HepG2 (cell line): ENCODE data around the gene SEC14L5. TPM values are rescaled to one million over a fixed set of nuclear protein-coding genes. Genes with fewer than 3 reads are reported as not detected.

Experiments used
- ATF7 ChIP-seq, 2 experiments: fragments of 450-650 bp in 1 of 2; sonication (generic) in 1 of 2; formaldehyde crosslinking in 1 of 2; IDR thresholded peaks; 2 replicates each; pipeline versions ENCODE4 v1.4.0 to v1.6.1; 2016 to 2020; ENCODE audit warnings: antibody characterized with exemption in 1 of 2, mild to moderate bottlenecking in 1 of 2, missing genetic modification reagents in 1 of 2
- E2F5 ChIP-seq: sonication (generic); formaldehyde crosslinking; conservative IDR thresholded peaks from 2 replicates; pipeline ENCODE4 v1.4.0; 2020; ENCODE audit warnings: missing genetic modification reagents
- FOSL2 ChIP-seq: sonication (generic); formaldehyde crosslinking; IDR thresholded peaks from 2 replicates; pipeline ENCODE4 v1.4.0; 2020; ENCODE audit warnings: missing genetic modification reagents
- FOXM1 ChIP-seq: sonication (generic); formaldehyde crosslinking; IDR thresholded peaks from 2 replicates; pipeline ENCODE4 v1.5.0; 2020; ENCODE audit warnings: missing genetic modification reagents
- GLI4 ChIP-seq: sonication (generic); formaldehyde crosslinking; IDR thresholded peaks from 2 replicates; pipeline ENCODE4 v1.5.1; 2020; ENCODE audit warnings: missing genetic modification reagents, mild to moderate bottlenecking, moderate library complexity, borderline replicate concordance
- GPBP1L1 ChIP-seq: sonication (generic); formaldehyde crosslinking; IDR thresholded peaks from 2 replicates; pipeline ENCODE4 v1.5.0; 2020; ENCODE audit warnings: mild to moderate bottlenecking, missing genetic modification reagents
- MAFG ChIP-seq: sonication (generic); formaldehyde crosslinking; IDR thresholded peaks from 2 replicates; pipeline ENCODE4 v1.5.1; 2020; ENCODE audit warnings: mild to moderate bottlenecking, missing genetic modification reagents
- PRPF4 ChIP-seq: fragments of 200-400 bp; formaldehyde crosslinking; IDR thresholded peaks from 2 replicates; pipeline ENCODE4 v1.6.1; 2016; ENCODE audit warnings: low read length, low read depth; ENCODE audit not compliant: poor library complexity, severe bottlenecking
- SP5 ChIP-seq: IDR thresholded peaks from 2 replicates; pipeline ENCODE4 v1.6.1; 2016; ENCODE audit warnings: low read depth, borderline replicate concordance
- UBTF ChIP-seq: sonication (generic); formaldehyde crosslinking; IDR thresholded peaks from 2 replicates; pipeline ENCODE4 v1.4.0; 2020; ENCODE audit warnings: mild to moderate bottlenecking, missing genetic modification reagents
- ZBTB1 ChIP-seq: sonication (generic); formaldehyde crosslinking; IDR thresholded peaks from 2 replicates; pipeline ENCODE4 v1.4.0; 2020; ENCODE audit warnings: missing genetic modification reagents, borderline replicate concordance
- ZBTB46 ChIP-seq: sonication (generic); formaldehyde crosslinking; IDR thresholded peaks from 2 replicates; pipeline ENCODE4 v1.4.0; 2020; ENCODE audit warnings: mild to moderate bottlenecking, missing genetic modification reagents, borderline replicate concordance
- ZFP82 ChIP-seq: sonication (generic); formaldehyde crosslinking; IDR thresholded peaks from 2 replicates; pipeline ENCODE4 v1.5.1; 2020; ENCODE audit warnings: mild to moderate bottlenecking, missing genetic modification reagents, borderline replicate concordance
- ZMYM4 ChIP-seq: sonication (generic); formaldehyde crosslinking; IDR thresholded peaks from 2 replicates; pipeline ENCODE4 v1.8.1; 2023; ENCODE audit warnings: mild to moderate bottlenecking, missing genetic modification reagents
- ZNF205 ChIP-seq: IDR thresholded peaks from 2 replicates; pipeline ENCODE4 v1.6.1; 2018; ENCODE audit warnings: missing biosample characterization, missing genetic modification reagents
- ZNF280D ChIP-seq: sonication (generic); formaldehyde crosslinking; IDR thresholded peaks from 2 replicates; pipeline ENCODE4 v1.5.1; 2020; ENCODE audit warnings: mild to moderate bottlenecking, missing genetic modification reagents
- ZNF441 ChIP-seq: sonication (generic); formaldehyde crosslinking; IDR thresholded peaks from 2 replicates; pipeline ENCODE4 v1.7.0; 2021; ENCODE audit warnings: missing genetic modification reagents, borderline replicate concordance
- ZNF552 ChIP-seq: sonication (generic); formaldehyde crosslinking; IDR thresholded peaks from 2 replicates; pipeline ENCODE4 v1.9.0; 2022; ENCODE audit warnings: missing genetic modification reagents, mild to moderate bottlenecking, borderline replicate concordance
- polyA plus RNA-seq, 8 experiments: library from polyadenylated mRNA; depleted of rRNA in 3 of 8; stranded (reverse) in 7 of 8; unstranded in 1 of 8; fragments of >200 nt; fragmentation: Illumina TruSeq in 4 of 8; extraction: Trizol in 4 of 8; gene quantifications; 2 replicates each; pipeline versions ENCODE4 v1.2.1 to v1.2.3, GENCODE V29; 2011 to 2016; ENCODE audit warnings: low read depth in 4 of 8, missing spikeins in 1 of 8, mixed read lengths in 1 of 8; ENCODE audit not compliant: insufficient read depth in 1 of 8
- total RNA-seq, 5 experiments: library from RNA; depleted of rRNA; stranded (reverse); fragments of >200 nt; fragmentation: Illumina TruSeq; extraction: Trizol; gene quantifications; 2 replicates each; pipeline ENCODE4 v1.2.3, GENCODE V29; 2016; ENCODE audit warnings: low read depth in 1 of 5

SEC14L5 gene
- total and polyA plus RNA-seq, 2 of the 13 experiments (the other 11 are each of a cell fraction or from before 2014, with no cell fraction given): 0.40 to 0.42 TPM

- TF ChIP-seq ZBTB46 (CRISPR knock-in tag) (no peak), ZMYM4 (CRISPR knock-in tag) (peak; percentile 66), GPBP1L1 (CRISPR knock-in tag) (no peak), ZNF280D (CRISPR knock-in tag) (no peak), MAFG (CRISPR knock-in tag) (no peak), ZNF205 (peak; percentile 58; the same call in 1 of the 2 replicates), ZNF441 (CRISPR knock-in tag) (no peak; the same call in 1 of the 2 replicates), ZFP82 (CRISPR knock-in tag) (0 out of 2 replicates have a peak, but pooled peaks have one; percentile 74), ATF7 (IDR thresholded peaks at IDR 0.05) (no peak), ATF7 (CRISPR knock-in tag; IDR thresholded peaks at IDR 0.05) (peak; percentile 72; the same call in 1 of the 2 replicates), UBTF (CRISPR knock-in tag) (peak; percentile 81), SP5 (CRISPR knock-in tag) (peak; percentile 59; the same call in 1 of the 2 replicates), ZNF552 (CRISPR knock-in tag) (no peak), FOSL2 (CRISPR knock-in tag) (peak; percentile 44; the same call in 1 of the 2 replicates), FOXM1 (CRISPR knock-in tag) (no peak), GLI4 (CRISPR knock-in tag) (0 out of 2 replicates have a peak, but pooled peaks have one; percentile 73), E2F5 (0 out of 2 replicates have a peak, but pooled peaks have one; percentile 8), ZBTB1 (CRISPR knock-in tag) (no peak), PRPF4 (no peak)
These were observed 20.9 kb upstream of the SEC14L5 start, which contains the start of gene PPL (continued) for GRCh38 chr16:4936991-4937781.
